SK-N-MC (cell line): ENCODE results near the gene UBAP1.
"Not testable (repeated sequence)": the region's sequence is repeated elsewhere in the genome, so short reads cannot be mapped to it uniquely, and the experiment has no call there.

Source experiments
- DNase-seq: peaks from one replicate; pipeline ENCODE4 v3.0.0-alpha.2; 2011; ENCODE audit warnings: low read depth, low spot score
- H3K27ac ChIP-seq: fragments of 200-600 bp; sonication (generic); 2 replicates; pipeline ENCODE4 v1.5.1; 2016; ENCODE audit warnings: mixed run types
- H3K36me3 ChIP-seq: fragments of 200-600 bp; sonication (generic); 2 replicates; pipeline ENCODE4 v1.6.1; 2017; ENCODE audit warnings: antibody characterized with exemption, low read length, mixed read lengths; ENCODE audit not compliant: insufficient read depth
- H3K4me3 ChIP-seq: fragments of 200-600 bp; sonication (generic); 2 replicates; pipeline ENCODE4 v1.5.1; 2016
- H3K9ac ChIP-seq: fragments of 200-600 bp; sonication (generic); 2 replicates; pipeline ENCODE4 v1.8.0; 2017; ENCODE audit warnings: mixed run types, mixed read lengths; ENCODE audit not compliant: insufficient read length
- H3K9me3 ChIP-seq: fragments of 200-600 bp; sonication (generic); 2 replicates; pipeline ENCODE4 v1.6.1; 2017; ENCODE audit warnings: low read depth, mild to moderate bottlenecking, antibody characterized with exemption, low read length, moderate library complexity, mixed read lengths
- EZH2 ChIP-seq: fragments of 200-600 bp; sonication (generic); IDR thresholded peaks from one replicate; pipeline ENCODE4 v1.6.1; 2017; ENCODE audit warnings: antibody characterized with exemption
- FOXP2 ChIP-seq: optimal IDR thresholded peaks from 2 replicates; pipeline ENCODE3; 2011; ENCODE audit warnings: mild to moderate bottlenecking, moderate library complexity; ENCODE audit not compliant: insufficient read depth; ENCODE audit errors: extremely low read length, control extremely low read depth
- POLR2AphosphoS5 ChIP-seq: IDR thresholded peaks from 2 replicates; pipeline ENCODE4 v1.6.1; 2012; ENCODE audit warnings: mild to moderate bottlenecking, low read depth, low read length, borderline replicate concordance

UBAP1 gene

GRCh38 chr9:34178436-34179212 lies at the start of gene UBAP1:
Gene UBAP1 (plus strand): TSS chr9:34179043. CDS start chr9:34220915, 41,872 bp downstream.
- TF ChIP-seq FOXP2: peak; percentile 45
- no peak for TF ChIP-seq EZH2
- TF ChIP-seq POLR2AphosphoS5: peak; percentile 96
- peak within 1 kb of the TSS; percentile 82 for H3K27ac ChIP-seq
- peak within 1 kb of the TSS; percentile 97 for H3K9ac ChIP-seq
- H3K36me3 ChIP-seq: no peaks in the 10 kb centered on the region; the same call in 1 of the 2 replicates
- peak; percentile 77 for DNase-seq
- peak within 1 kb of the TSS; percentile 96 for H3K4me3 ChIP-seq
- H3K9me3 ChIP-seq: no peaks in the 10 kb centered on the region

DNA sequence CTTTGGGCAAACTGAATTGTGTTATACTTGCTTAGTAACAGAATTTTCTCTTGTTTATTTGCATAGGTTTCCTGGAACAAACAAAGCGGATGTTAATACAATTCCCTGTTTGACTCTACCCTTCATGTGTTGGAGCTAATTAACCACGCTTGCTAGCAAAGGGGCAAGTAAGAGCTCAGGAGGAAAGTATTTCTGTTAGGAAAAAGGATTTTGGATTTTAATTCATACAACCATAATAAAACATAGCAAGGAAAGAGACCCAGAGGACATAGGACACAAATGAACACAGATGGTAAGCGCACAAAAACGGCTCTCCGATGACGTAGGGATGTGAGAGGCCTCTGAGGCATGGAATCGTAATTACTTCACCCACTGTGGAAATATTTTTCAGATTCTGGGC lies 47.3 kb upstream of the UBAP1 start:
- TF ChIP-seq EZH2: no peak
- no peak for TF ChIP-seq POLR2AphosphoS5
- TF ChIP-seq FOXP2: no peak
- Histone ChIP-seq H3K27ac (peak overlapping the region; percentile 54; the same call in 1 of the 2 replicates), H3K9ac (no peak overlapping the region), H3K4me3 (no peak overlapping the region), H3K9me3 (no peaks in the 10 kb centered on the region), H3K36me3 (no peaks in the 10 kb centered on the region)
- DNase-seq: no peak

DNA sequence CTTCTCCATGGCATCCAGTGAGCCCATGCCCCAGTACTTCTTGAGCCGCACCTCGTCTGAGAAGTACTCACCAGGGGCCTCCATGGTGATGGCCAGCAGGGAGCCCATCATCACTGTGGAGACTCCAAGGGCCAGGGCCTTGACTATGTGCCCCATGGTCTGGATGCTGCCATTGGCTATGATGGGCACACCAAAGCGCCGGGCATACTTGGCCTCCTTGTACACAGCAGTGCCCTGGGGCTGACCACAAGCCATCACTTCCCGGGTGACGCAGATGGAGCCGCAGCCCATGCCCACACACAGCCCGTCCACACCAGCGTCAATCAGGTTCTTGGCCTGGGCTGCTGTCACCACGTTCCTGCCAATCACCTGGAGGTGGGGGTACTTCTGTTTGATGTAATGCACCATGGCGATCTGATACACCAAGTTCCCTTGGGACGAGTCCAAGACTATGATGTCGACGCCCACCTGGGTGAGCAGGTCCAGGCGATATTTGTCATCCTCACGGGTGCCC lies 45.4 kb upstream of the UBAP1 start:
- Histone ChIP-seq H3K27ac (no peak overlapping the region), H3K9me3 (no peaks in the 10 kb centered on the region), H3K4me3 (no peak overlapping the region), H3K9ac (no peak overlapping the region), H3K36me3 (no peaks in the 10 kb centered on the region)
- TF ChIP-seq FOXP2 (no peak), EZH2 (no peak), POLR2AphosphoS5 (no peak)
- DNase-seq: no peak

- Histone ChIP-seq H3K36me3 (no peaks in the 10 kb centered on the region), H3K4me3 (no peak overlapping the region), H3K9ac (no peak overlapping the region), H3K9me3 (no peaks in the 10 kb centered on the region), H3K27ac (no peak overlapping the region)
- TF ChIP-seq EZH2 (no peak), POLR2AphosphoS5 (no peak), FOXP2 (no peak)
- DNase-seq: no peak
These were observed 44.3 kb upstream of the UBAP1 start for GRCh38 chr9:34134521-34134920.

DNA sequence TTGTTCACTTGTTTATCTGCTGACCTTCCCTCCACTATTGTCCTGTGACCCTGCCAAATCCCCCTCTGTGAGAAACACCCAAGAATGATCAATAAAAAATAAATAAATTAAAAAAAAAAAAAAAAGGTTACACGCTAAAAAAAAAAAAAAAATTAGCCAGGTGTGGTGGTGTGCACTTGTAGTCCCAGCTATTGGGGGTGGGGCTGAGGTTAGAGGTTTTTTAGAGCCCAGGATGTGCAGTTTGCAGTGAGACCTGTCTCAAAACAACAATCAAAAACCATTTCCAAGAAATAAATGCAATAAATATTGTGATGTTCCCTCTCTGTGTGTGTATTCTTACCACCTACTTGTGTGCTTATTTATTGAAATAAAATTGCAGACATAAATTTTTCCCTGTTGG lies 40.2 kb upstream of the UBAP1 start:
- DNase-seq, H3K9me3 ChIP-seq, H3K9ac ChIP-seq, H3K36me3 ChIP-seq, H3K4me3 ChIP-seq, H3K27ac ChIP-seq: not testable (repeated sequence)

- no peaks in the 10 kb centered on the region for H3K36me3 ChIP-seq
- no peak overlapping the region for H3K4me3 ChIP-seq
- no peaks in the 10 kb centered on the region for H3K9me3 ChIP-seq
- no peak for TF ChIP-seq FOXP2
- TF ChIP-seq POLR2AphosphoS5: no peak
- TF ChIP-seq EZH2: no peak
- H3K27ac ChIP-seq: no peak overlapping the region
- no peak for DNase-seq
- H3K9ac ChIP-seq: no peak overlapping the region
These were observed 39.2 kb upstream of the UBAP1 start for GRCh38 chr9:34139477-34140146.

DNA sequence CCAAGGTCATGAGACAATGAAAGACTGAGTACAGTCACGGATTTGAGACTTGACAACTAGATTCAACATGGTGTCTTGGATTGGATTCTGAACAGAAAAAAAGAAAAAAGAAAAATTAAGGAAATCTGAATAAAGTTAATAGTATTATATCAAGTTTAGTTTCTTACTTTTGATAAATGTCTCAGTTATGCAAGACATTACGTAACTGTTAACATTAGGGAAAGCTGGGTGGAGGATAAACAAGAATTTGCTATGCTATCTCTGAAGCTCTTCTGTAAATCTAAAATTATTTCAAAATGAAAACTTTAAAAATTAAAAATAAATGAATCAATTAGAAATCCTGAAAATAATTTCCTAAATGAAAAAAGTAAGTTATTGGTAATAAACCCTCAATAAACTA lies 38.0 kb upstream of the UBAP1 start:
- H3K9me3 ChIP-seq: no peaks in the 10 kb centered on the region
- H3K4me3 ChIP-seq: no peak overlapping the region
- TF ChIP-seq EZH2 (no peak), POLR2AphosphoS5 (no peak), FOXP2 (no peak)
- no peaks in the 10 kb centered on the region for H3K36me3 ChIP-seq
- no peak overlapping the region for H3K27ac ChIP-seq
- no peak for DNase-seq
- H3K9ac ChIP-seq: no peak overlapping the region

DNA sequence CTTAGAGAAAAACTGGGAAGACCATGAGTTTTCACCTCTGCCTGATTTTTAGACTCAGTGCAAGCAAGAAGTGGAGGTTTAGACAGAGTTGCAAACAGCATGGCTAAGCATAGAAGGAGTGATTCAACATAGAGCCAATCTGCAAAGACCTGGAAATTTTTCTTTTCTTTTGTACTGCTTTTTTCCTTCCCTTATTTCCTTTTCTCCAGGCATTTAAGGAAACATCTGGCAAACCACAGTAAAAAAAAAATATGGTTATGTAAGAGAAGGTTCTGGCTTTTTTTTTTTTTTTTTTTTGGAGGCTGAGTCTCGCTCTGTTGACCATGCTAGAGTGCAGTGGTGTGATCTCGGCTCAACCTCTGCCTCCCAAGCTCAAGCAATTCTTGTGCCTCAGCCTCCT lies 35.7 kb upstream of the UBAP1 start:
- no peak for TF ChIP-seq POLR2AphosphoS5
- no peak for TF ChIP-seq EZH2
- TF ChIP-seq FOXP2: no peak
- H3K9me3 ChIP-seq: no peaks in the 10 kb centered on the region
- no peaks in the 10 kb centered on the region for H3K36me3 ChIP-seq
- H3K27ac ChIP-seq: peak overlapping the region; percentile 42
- H3K4me3 ChIP-seq: no peak overlapping the region
- peak; percentile 37 for DNase-seq
- H3K9ac ChIP-seq: no peak overlapping the region
